GM21515 (cell line): ENCODE results near the gene TTC28.
"Not testable (repeated sequence)": the region's sequence is repeated elsewhere in the genome, so short reads cannot be mapped to it uniquely, and the experiment has no call there.

Experiments used
- ATAC-seq: cut with Tn5 transposase; IDR thresholded peaks from one replicate; pipeline ENCODE4 v1.9.1; 2021; ENCODE audit not compliant: unreplicated experiment

The TTC28 gene

GRCh38 chr22:28064920-28065319, 614.7 kb downstream of the TTC28 start:
- ATAC-seq, result no peak

- no peak for ATAC-seq
Measured at GRCh38 chr22:28063656-28064055, 616.0 kb downstream of the TTC28 start.

GRCh38 chr22:28060594-28060993, 619.0 kb downstream of the TTC28 start:
- not testable (repeated sequence) for ATAC-seq

DNA sequence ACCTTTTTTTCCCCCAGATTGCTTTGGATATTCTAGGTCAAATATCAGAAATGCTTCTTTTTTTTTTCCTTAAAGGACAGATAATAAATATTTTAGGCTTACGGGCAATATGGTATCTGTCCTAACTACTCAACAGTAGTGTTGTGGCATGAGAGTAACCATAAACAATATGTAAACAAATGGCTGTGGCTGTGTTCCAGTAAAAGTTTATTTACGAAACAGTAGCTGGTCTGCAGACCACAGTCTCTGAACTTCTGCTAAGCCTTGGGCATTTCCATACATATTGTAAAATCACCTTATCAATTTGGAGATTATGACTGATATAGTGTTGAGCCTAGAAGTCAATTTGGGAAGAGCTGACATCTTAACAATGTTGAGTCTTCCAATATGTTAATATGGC, 621.6 kb downstream of the TTC28 start:
- no peak for ATAC-seq

- no peak for ATAC-seq
Measured at GRCh38 chr22:28054819-28055208, 624.8 kb downstream of the TTC28 start.

- no peak for ATAC-seq
Measured at GRCh38 chr22:28053896-28054818, 625.5 kb downstream of the TTC28 start.

DNA sequence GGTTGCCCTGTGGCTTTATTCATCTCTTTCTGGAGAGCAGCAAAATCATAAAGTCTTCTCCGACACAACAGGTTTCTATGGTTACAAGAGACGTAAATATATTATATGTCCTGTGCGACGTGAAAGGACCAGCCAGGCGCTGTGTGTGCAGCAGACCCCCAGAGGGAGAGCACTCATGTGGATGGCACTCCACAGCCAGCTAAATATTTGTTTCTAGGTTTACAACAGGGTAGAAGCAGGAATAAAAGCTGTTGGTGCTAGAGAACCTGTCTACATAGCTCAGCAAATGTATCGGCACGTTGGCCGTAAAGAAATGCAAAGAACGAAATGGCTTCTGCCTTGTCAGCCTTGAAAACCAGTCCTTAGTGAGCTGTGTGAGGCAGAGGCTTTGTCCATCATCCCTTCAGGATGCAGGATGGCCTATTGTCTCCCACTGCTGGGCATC, 626.8 kb downstream of the TTC28 start:
- ATAC-seq, result no peak

DNA sequence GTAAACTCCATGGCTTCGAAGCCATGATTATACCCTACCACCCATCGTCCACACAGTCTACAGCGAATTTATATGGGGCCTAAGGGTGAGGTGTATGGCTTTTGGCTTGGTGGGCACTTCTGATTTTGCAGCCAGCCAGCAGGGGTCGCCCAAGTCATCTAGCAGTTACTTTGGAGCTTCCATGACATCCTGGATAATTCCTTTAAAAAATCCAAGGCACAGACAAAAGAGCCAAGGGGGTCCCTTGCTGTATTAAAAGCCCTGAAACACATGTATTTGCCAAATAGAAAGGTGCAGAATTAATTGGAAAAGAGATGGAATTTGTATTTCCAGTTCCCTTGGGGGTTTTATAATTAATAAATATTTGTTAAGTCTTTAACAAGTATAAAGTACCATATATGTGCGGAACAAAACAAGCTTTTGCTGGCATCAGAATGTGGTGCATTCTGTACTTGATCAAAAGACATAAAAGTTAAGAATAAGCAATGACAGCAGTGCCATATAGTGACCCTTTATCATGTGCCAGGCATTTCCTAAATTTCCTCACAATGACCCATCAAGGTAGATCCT, 627.8 kb downstream of the TTC28 start:
- no peak for ATAC-seq

DNA sequence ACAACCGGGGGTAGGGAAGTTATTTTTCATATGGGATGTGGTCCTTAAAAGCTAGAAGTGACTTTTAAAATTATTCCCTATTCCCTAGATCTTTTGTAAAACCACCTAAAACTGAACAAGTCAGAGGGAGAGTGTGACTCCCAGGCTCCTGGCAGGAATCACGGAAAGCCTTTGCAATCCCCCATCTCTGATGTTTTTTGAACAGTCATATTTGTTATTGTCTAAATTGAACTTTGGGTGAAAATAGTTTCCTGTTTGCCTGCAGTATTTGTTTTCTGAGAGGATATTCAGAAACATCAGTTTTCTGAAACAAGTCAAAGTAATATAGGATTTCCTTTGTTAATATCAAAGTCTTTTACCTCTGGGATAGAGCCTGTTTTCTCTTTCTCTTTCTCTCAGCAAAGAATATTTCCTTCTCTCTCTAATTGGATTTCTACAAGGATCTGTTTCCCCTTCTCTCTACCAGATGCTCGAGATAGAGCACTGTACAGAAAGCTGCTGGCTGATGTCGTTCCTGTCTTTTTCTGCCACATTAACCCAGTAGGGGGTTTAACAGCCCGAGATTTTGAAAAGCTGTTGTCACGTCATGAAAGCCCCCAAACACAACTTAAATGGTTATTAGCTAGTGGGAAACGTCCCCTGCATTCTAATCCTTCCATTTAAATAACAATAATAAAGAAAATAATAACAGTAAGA, 628.4 kb downstream of the TTC28 start:
- ATAC-seq, result no peak

DNA sequence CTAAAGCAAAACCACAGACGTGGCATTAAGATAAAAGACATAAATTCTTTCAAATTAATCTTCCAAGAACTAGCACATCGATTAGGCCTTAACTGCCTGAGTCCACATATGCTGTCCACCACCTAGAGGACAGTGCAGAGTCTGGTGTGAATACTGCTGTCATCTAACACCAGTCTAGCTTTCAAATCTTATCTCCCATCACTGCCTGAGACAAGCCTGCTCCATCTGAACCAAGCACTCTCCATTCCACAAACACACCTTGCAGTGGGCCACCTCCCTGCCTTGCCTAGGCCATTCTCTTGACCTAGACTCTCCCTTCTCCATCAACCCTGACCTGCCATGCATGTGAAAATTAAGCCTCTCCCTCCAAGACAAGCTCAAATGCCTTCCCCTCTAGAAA, 631.1 kb downstream of the TTC28 start:
- no peak for ATAC-seq

DNA sequence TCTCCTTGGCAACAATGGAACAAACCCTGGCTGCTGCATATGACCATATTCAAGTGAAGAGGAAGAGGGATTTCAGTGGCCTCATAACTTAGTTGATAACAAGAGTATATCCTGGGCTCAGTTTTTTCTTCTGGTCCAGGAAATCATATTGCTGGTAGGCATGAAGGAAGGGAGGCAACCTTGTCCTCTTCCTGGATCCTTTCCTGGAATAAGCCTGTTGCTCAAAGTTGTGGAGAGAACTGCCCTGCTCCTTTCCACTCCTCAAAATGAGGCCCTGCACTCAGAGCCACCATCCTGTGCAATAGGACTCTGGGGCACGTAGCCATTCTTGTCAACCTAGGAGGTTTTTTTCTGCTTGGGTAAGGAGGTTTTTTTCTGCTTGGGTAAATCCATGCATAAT, 631.9 kb downstream of the TTC28 start:
- no peak for ATAC-seq

- ATAC-seq, result no peak
Measured at GRCh38 chr22:28046100-28046499, 633.5 kb downstream of the TTC28 start.

DNA sequence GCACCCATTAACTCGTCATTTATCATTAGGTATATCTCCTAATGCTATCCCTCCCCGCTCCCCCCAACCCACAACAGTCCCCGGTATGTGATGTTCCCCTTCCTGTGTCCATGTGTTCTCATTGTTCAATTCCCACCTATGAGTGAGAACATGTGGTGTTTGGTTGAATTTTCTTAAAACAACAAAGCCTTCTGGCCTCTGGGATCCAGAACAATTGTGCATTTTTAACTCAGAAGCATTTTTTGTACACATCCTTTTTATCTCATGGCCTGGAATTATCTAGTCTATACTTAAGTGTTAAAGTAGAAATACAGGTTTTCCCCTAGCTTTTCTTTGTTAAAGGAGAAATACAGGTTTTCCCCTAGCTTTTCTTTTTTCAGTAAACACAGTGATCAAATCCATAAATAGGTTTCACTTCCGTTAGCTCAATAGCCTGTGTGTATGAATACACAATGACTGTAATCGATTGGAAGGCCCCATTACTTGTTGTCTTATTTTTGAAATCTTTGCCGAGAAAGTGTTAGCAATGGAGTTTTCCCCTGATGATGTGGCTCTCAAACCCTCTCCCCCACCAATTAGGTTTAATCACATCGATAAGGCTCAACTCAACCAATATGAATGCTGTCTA, 635.0 kb downstream of the TTC28 start:
- ATAC-seq, result no peak

DNA sequence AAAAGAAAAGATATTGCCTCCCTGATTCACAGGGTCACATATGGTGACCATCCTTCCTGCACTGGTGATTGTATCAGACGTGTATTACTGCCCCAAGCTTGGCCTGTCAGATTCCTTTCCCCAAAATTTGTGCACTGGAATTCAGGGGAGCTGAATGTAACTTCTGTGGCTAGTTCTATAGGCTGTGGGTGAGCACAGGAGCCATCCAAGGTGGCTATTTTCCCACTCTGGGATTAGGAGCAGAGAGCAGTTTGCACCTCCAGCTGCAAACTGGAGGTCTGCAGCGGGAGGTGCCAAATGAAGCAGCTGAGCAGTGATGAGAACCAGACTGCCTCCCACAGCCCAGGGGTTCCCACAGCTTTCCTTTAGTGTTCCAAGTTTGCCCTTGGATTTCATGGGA, 636.4 kb downstream of the TTC28 start:
- ATAC-seq, result no peak

GRCh38 chr22:28034760-28035401, 644.8 kb downstream of the TTC28 start:
- ATAC-seq, result no peak

DNA sequence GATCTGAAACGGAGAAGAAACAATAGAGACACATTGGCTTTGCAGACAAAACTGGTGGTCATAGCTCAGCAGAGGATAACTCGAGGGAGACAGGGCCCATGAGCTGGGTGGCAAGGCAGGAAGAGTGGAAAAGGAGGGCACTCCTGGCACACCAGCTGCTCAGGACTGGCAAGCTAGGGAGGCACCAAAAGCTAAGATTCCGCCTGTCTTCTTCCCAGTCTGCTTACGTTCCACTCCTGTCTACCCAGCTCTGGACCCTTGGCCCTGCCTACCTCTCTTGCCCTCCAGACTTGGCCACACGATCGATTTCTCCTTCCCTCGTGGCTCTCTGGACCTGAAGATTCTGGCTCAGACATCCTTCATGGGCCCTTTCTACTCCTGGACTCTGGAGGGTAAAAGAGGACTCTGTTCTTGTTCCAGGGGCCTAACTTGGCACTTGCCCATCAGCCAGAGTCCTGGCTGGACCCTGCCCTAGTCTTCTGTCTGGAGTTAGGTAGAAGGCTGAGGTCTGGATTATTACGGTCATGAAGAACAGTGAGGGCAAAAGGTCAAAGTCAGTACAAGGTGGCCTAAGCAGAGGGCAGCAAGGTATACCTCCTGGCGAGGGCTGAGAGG, 645.4 kb downstream of the TTC28 start:
- ATAC-seq, result no peak

DNA sequence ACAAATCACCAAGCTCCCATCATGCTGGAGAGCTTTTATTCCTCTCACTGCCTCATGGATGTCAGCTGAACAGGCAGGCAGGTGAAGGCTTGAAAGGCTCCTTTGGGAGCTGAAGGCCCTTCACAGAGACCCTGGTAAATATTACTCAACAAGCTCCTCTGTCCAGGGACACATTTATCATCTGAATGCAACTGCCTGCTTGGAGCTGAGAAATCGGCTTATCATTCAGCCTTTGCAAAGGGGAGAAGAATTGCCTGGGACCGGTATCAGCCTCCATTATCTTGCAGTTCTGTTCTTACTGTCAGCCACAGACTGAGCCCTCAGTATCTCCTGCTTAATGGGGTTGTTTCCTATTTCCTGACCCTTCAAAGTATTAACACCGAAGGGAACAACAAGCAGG, 646.8 kb downstream of the TTC28 start:
- no peak for ATAC-seq

GRCh38 chr22:28031383-28031922, 648.2 kb downstream of the TTC28 start:
- no peak for ATAC-seq

DNA sequence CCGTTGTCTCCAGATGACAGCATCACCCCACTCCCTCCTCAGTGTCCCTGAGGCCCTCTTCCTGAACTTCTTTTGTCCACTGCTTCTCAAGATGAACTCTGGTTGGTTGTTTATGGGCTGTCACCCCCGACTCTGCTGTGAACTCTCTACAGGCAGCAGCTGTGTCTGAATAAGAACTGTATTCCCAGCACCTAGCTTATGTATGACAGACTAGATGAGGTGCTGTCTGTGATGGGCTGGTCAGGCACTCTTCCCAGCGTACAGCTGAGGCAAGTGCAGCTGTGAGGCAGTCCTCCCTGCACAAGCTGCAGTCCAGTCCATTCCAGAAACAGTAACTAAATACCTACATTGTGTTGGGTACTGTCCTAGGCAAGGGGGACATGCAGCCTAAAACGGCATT, 649.2 kb downstream of the TTC28 start:
- ATAC-seq, result no peak

DNA sequence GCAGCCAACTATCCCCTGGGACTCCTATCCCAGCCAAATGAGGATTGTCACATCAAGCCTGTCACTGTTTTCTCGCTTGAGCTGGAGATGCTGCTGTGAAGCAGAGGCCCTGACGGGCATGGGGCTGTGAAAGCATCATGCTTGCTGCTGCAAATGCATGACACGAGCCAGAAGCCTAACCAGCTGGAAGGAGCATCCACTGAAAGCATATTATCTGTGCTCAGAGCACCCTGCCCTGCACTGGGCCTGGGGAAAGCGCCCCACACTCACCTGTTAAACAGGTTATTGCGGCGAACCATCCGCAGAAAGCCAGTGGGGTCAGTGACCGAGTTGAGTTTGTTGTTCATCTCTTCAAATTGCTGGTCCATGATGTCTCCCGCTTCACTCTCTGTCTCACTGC, 649.7 kb downstream of the TTC28 start:
- ATAC-seq, result no peak
